Measurements from ENCODE around the gene SECISBP2L. TPM values are rescaled to one million over a fixed set of nuclear protein-coding genes. Genes with fewer than 3 reads are reported as not detected.
"Not testable (repeated sequence)": the region's sequence is repeated elsewhere in the genome, so short reads cannot be mapped to it uniquely, and the experiment has no call there.

Gene SECISBP2L, protein sequence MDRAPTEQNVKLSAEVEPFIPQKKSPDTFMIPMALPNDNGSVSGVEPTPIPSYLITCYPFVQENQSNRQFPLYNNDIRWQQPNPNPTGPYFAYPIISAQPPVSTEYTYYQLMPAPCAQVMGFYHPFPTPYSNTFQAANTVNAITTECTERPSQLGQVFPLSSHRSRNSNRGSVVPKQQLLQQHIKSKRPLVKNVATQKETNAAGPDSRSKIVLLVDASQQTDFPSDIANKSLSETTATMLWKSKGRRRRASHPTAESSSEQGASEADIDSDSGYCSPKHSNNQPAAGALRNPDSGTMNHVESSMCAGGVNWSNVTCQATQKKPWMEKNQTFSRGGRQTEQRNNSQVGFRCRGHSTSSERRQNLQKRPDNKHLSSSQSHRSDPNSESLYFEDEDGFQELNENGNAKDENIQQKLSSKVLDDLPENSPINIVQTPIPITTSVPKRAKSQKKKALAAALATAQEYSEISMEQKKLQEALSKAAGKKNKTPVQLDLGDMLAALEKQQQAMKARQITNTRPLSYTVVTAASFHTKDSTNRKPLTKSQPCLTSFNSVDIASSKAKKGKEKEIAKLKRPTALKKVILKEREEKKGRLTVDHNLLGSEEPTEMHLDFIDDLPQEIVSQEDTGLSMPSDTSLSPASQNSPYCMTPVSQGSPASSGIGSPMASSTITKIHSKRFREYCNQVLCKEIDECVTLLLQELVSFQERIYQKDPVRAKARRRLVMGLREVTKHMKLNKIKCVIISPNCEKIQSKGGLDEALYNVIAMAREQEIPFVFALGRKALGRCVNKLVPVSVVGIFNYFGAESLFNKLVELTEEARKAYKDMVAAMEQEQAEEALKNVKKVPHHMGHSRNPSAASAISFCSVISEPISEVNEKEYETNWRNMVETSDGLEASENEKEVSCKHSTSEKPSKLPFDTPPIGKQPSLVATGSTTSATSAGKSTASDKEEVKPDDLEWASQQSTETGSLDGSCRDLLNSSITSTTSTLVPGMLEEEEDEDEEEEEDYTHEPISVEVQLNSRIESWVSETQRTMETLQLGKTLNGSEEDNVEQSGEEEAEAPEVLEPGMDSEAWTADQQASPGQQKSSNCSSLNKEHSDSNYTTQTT
- total RNA-seq = 50.5 TPM

DNA sequence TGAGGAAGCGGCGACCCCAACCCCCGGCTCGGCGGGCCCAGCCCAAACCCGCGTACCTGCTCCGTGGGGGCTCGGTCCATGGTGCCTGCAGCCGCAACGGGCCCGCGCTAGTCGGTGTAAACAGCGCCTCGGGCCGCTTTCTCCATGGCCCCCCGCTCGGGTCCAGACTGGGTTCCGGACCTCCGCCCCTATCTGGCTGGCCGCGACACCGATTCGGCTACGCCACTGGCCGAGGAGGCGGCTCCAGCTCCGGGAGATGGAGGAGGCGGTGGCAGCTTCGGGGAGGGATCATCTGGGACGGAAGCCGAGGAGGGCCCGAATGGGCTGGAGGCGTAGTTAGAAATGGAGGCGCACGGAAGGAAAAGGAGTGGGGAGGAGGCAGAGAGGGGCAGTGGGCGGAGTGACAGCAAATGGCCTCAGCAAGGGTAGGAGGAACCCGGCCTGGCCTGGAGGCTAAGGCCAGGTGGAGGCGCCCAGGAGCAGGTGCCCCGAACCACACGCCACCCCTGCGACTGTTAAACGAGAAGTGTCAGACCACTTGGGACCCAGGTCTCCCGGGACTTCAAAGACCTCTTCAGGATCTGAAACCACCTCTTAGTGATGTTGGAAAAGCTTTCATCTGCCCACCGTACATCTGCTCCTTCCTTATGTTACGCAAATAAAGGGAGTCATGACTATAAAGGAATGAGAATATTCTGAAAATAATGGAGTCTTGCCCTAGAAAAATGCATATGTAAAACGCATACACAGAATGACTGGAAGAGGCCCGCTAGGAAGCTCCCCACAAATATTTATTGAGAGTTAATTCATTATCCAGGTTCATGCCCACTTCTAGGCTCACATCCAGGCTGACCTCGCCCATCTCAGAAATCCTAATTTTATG lies at the start of gene SECISBP2L:
Gene SECISBP2L, minus strand, starts transcription at position 227 of the 883 bp plus-strand sequence. Its CDS starts 147 bp downstream, at position 80.
- peak; percentile 98 for DNase-seq

DNA sequence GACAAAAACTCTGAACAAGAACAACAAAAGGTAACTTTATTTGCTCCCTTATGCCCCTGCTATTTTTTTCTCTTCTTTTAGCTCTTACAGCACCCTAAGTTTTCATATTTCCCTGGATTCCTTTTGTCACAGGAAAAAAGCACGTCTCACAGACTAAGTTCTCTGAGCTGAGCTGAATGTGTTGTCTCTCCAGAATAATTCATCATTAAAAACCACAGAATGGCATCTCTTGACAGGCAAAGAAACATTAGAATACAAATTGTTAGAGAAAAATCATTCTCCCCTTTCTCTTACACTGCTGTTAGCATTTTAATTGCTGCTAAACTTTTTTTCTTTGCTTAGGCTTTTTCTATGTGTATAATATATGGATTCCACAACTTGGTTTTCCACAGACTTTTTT lies 48.7 kb upstream of the SECISBP2L start:
- no peak for DNase-seq

DNA sequence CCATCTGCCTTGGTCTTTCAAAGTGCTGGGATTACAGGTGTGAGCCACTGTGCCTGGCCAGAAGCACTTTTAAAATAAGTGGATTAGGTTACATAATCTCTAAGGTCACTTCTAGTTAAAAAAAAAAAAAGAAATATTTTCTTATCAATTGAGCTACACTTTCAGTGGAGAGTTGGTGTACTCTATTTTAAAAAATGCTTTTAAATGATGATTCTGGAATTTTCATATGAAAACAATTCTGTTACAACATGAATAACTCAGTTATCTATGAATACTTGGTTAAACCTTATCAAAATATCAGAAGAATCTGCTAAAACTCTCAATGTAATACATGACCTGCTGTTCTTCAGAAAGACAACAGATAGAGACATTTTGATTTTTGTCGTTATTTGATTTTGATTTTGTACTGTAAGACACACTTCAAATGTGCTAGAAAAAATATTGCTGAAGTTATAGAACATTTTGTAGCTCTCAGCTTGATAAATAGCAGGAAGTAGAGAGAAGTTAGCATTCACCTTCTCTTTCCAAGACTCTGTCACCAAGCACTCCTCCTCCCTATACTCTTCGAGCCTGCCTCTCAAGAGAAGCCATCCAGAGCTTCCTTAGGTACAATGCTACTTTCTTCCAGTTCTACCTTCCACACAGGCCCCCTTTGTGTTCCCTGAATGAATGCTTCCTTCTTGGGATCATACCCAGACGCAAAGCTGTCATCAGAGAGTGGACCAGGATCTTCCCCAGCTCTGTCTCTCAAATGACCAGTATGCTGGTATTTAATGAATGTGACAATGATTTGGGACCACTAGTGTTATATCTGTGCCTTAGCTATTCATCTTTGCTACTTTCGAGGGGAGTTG lies 47.2 kb upstream of the SECISBP2L start:
- DNase-seq = no peak

DNA sequence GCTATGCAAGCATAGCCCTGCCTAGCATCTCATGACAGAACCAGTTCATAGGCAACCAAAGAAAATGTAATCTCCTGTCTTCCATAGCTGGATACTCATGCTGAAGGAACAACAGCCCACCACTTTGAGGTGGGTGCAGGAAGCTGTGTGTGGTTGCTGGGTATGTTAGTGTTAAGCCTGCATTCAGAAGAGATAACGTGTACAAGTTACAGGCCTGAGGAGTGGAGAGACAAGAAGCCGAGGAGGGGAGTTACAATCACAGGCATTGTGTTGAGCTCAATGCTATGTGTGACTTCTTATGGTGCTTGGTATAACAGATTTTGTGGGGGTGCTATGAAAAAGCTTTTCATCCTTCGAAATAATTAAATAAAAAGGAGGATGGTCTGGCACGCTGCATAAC lies 42.8 kb upstream of the SECISBP2L start:
- DNase-seq = peak; percentile 1

DNA sequence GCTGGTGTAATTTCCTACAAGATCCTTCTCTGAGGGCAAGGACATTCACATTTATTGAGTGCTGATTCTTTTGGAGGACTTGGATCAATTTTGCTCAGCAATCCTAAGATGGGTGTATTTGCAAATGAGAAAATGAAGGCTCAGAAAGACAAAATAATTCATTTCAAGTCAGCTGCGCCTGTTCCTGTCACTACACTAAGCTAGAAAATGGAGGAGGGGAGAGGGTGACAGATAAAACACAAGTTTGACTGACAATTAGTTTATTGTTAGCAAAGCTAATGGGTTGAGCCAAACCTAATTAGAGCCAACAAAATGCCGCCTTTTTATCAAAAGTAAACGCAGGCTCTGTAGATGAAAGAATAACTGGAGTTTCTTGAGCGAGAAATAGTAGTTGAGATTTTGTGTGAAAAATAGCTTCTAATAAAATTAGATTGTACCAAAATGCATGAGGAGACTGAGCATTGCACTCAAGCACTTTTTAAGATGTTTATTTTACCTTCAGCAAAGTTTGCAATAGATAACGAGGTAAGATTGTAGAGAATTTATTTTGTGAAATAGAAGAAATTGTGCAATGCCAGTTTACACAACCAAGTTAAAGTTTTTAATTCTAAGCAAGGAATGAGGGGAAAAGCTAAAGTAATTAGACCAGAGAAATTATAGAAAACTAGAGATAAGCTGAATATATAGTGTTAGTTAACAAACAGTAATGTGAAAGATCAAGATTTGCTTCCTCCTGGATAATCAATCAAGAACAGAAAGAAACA lies 39.6 kb upstream of the SECISBP2L start:
- DNase-seq = no peak

DNA sequence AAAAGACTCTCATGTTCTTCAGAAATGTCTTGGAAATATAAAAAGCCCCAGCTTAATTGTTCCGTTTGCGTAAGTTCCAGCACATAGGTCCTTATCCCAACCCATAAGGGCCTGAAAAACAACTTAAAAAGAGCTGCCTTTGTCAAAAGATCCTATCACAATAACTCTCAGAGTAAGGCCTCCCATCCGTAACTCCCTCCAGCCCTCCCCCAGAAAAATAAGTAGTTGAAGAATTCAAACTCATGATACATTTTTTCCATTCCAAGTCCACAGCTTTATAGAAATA lies 38.0 kb upstream of the SECISBP2L start:
- no peak for DNase-seq

DNA sequence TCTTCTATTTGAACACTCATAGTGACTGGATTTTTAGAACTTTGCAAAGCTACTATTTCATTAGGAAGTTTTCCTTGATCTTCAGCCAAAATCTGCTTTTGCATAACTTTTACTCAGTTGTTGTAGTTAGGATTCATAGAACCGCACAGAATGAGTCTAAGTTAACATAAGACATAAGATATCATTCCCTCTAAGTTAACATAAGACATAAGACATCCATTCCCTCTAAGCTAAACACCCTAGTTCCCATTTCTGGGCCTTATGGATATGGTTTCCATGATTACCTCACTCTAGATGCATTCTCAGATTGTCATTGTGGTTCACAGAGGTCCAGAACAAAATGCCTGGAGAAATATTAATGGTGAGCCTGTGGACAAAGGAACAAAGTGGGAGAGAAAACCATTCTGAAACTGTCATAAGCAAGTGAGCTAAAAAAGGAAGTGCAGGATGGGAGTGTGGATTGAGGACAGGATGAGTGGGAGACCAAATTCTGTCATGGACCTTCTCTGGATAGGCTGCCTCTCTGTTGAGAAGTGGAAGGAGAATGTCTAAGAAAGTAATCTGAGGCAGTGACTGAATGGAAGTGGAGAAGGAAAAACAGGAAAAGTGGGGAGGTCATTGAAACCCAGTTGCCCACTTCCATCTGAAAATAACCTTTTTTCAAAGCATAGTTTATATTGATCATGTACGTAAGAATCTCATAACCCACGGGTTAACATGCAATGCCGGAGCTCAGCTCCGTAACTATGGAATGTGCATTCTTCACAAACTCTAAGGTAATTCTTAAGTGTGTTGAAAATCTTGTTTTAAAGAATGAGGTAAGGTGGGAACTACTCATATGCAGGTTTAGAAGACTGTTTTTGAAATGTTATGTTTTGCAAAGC lies 37.4 kb upstream of the SECISBP2L start:
- no peak for DNase-seq

DNA sequence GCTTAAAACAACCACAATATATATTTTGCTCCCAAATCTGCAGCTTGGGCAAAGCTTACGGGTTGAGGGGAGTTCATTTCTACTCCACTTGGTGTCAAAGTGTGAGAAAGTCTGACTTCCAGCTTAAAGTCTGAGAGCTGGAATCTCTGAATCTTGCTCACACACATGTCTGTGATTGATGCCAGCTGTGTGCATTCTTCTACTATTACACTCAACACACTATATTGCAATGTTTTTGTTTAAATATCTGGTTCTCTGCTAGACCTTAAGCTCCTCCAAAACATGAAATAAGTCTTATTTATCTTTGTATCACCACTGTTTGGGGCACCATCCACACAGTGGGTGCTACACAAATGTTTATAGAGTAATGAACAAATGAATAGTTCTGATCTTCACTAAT lies 36.7 kb upstream of the SECISBP2L start:
- DNase-seq = no peak

DNA sequence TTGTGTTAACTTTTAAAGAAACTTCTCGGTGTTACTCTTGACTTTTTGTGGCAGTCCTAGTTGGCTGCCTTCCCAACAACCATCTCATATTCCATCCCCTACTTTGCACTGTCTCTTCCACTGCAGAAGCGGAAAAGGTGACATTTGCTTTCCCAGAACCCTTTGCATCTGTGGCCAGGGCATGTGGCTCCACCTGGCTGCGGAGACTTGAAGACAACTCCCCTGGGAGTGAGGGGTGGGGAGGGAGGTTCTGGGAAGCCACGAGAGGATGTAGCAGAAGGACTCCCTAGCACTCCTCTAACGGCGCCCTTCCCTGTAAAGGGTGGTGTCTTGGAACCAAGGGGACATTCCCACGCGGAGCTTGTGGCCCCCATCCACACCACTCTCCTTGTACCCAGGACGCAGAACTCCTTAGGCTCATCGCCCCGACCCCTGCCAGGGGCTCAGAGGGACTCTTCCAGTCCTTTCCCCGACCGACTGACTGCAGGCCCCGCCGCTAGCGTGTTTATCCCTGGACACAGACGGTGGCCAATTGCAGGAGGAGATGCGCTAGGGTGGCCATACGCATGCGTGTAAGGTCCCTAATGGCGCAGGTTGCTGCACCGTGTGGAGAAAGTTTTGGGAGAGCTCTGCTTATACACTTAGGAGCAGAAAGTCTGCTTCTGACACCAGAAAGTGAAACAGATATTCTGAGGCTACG lies 33.2 kb upstream of the SECISBP2L start:
- DNase-seq = no peak

DNA sequence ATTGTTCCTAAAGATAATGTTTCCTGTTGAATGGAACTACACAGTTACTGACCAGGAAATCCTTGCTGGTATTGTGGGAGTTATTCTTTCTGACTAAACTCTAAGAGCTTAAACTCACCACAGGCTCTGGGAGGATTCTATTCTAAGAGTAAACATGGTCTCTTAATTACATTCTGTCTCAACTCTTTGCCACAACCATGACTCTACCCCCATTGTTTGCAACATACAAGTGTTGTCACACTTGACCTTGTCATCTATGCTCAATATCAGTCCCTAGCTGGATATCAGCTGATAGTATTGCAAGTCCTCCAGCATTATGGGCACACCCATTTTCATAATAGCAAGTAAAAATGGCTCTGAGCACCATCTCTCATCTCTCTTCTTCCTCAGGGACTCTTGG lies 29.6 kb upstream of the SECISBP2L start:
- no peak for DNase-seq

DNA sequence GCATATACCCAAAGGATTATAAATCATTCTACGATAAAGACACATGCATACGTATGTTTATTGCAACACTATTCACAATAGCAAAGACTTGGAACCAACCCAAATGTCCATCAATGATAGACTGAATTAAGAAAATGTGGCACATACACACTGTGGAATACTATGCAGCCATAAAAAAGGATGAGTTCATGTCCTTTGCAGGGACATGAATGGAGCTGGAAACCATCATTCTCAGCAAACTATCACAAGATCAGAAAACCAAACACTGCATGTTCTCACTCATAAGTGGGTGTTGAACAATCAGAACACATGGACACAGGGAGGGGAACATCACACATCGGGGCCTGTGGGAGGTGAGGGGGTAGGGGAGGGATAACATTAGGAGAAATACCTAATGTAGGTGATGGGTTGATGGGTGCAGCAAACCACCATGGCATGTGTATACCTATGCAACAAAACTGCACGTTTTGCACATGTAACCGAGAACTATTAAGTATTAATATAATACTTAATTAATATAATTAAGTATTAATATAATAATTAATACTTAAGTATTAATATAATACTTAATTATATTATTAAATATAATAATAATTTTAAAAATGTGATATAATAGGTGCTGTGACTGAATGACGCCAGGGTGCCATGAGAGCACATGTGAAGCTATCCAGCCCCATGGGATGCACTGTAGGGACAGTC lies 28.5 kb upstream of the SECISBP2L start:
- DNase-seq = not testable (repeated sequence)

DNA sequence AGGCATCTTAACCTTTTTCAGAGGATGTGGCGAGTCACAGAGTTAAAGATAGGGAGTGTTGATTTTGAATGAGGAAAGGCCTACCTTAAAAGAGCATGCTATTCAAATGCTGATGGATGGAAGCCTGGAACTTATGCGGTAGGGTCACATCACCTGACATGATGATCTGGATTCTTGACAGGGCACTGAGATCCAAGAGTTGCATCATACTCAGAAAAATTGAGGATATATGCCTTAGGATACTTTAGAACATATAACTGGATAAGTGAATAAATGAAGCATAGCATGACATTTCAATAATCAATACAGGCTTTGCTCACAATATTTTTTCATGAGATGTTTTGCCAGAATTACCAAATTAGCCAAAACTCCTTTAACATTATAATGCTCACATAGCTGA lies 20.1 kb upstream of the SECISBP2L start:
- DNase-seq = no peak

DNA sequence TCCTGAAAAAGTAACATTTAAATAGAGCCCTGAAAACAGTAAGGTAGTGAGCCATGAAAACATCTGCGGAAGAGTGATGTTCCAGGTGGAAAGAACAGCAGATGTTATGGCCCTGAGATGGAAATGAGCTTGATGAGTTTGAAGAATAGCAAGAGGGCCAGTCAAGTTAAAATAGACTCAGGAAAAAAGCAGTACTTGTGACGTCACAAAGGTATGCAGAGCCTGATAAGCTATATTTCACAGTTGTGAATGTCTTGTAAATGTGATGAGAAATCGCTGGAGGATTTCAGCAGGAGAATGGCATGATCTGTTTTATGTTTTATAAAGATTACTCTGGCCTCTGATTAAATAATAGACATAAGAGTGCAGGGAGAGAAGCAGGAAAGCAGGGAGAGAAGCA lies 18.6 kb upstream of the SECISBP2L start:
- no peak for DNase-seq

DNA sequence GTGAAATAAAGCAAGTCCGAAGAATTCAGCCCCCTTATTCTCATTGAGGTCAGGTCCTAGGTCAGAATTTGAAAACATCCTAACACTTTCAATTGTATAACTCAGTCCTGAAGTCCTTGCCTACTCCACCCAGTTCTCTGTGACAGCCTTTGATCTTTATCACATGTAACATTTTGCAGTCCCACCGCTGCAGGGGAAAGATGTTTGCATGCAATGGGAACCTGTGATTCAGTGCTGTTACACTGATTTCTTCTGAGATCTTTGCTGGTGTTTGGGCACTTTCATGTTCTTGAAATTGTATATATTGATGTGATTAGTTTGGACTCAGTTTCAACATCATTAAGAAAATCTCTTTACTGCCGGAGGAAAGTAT lies 18.0 kb upstream of the SECISBP2L start:
- DNase-seq = no peak

DNA sequence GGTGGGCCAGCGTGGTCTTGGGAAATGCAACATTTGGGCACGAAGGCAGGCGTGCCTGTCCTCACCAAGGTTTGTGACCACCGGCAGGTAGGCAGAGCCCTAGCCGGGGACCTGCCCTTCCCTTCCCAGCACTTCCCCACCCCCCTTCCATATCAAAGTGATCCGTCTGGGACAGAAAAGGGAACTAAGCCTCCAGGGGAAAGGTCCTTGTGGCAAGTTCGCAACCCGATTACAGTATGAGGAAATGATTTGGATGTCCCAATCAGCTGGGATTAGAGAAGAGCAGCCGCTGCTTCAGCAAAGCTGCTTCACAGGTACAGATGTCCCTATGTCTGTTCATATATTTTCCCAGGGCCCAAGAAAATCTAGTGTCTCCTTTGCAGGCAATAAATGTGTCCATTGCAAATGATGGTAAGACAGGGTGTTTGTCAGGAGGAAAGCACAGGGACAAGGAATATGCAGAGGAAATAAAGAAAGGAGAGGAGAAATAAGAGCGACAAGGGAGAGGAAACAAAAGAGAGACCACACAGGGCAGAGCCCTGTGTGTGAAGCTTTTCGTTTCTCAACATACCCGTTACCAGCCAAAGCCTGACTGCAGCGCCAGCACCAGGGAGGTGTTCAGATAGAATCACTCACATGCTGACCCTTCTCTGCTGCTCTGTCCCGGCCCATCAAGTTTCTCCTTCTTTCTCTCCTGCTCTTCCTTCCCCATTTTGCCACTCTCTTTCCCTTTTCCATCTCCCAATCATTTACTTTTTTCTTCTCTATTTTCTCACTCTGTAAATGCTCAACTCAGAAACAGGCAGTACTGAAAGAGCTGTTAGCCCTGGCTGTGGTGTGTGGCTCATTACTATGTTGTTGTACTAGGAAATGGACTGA lies 17.4 kb upstream of the SECISBP2L start:
- DNase-seq = no peak

DNA sequence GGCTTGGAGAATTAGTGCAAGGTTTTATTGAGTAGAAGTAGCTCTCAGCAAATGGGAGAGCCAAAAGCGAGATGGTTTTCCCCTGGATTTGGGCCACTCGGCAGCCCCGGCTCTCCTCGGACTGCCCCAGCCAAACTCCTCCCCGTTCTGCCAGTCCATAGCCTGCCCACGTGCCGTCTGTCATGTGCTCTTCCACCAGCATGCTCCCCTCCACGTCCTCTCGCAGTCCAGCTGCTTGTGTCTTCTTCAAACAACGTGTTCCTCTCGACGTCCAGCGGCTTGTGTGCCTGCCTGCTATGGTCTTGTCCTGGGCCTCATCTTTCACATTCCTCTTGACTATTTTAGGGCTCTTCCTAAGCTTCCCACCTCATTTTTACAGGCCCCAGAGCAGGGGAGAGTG lies 16.7 kb upstream of the SECISBP2L start:
- no peak for DNase-seq

Data from tongue (tissue), 2 donors.